GM18873 (cell line): ENCODE measurements around the gene DOK1.
"Not testable (repeated sequence)": the region's sequence is repeated elsewhere in the genome, so short reads cannot be mapped to it uniquely, and the experiment has no call there.

Source experiments
- ATAC-seq: cut with Tn5 transposase; IDR thresholded peaks from one replicate; pipeline ENCODE4 v1.9.1; 2021; ENCODE audit warnings: mild to moderate bottlenecking, moderate library complexity, moderate number of reproducible peaks; ENCODE audit not compliant: unreplicated experiment, low FRiP score

DOK1 gene

DNA sequence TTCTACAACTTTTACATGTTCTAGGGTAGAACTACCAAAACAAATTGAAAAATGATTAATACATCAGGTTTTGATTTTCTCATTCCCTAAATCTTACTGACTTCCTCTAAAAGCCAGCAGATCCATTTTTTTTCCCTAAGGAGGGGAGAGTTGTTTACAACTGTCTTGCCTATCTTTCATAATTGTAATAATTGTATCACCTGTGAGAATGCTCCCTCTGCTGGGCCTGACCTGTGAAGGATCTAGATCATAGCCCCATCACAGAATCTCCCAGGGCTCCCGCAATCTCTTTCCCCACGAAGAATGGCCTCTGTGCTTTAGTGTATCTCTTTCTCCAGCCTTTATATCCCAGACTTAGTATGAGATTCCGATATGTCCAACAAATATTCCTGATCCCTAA, 9.9 kb upstream of the DOK1 start:
- no peak for ATAC-seq

DNA sequence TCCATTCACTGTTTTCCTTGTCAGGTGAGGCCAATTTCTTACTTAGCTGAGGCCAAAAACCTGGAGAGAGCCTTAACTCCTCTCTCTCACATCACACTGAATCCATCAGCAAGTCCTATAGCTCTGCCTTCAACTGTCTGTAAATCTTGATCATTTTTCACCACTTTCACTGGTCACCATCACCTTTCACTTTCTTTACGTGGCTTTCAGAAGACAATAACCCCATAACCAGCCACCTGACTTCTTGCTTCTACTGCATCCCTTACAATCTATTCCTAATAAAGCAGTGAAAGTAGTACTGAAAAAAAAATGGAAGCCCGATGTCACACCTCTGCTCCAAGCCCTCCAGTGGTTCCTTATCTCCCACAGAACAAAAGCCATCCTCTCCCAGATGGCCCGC, 8.5 kb upstream of the DOK1 start:
- no peak for ATAC-seq

DNA sequence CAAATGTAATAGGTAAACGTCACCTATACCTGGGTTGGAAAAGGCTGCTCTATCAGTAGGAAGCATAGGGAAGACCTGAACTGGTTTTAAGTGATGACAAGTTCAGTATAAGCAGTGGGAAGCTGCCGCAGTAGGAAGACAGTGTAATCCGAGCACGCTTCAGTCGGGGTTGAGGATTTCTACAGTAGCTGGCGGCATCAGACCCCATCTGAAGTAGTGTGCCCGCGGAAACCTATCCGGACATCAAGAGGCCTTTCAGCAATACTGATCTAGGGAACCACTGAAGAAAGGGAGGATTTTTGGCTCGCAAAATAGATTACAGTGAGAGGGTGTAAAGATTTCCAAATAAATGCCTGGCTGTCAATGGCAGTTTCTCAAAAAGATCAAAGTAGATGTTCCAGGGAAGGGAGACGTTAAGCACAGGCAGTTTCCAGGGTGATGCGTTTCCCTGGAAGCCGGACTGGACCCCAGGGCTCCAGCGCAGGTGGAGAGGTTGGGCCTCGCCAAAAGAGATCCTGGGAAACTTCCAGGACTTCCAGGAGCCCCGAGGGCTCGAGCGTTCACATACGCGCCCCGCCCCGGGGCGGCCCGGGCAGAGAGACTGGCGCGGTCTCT, 6.1 kb upstream of the DOK1 start:
- ATAC-seq, result no peak

DNA sequence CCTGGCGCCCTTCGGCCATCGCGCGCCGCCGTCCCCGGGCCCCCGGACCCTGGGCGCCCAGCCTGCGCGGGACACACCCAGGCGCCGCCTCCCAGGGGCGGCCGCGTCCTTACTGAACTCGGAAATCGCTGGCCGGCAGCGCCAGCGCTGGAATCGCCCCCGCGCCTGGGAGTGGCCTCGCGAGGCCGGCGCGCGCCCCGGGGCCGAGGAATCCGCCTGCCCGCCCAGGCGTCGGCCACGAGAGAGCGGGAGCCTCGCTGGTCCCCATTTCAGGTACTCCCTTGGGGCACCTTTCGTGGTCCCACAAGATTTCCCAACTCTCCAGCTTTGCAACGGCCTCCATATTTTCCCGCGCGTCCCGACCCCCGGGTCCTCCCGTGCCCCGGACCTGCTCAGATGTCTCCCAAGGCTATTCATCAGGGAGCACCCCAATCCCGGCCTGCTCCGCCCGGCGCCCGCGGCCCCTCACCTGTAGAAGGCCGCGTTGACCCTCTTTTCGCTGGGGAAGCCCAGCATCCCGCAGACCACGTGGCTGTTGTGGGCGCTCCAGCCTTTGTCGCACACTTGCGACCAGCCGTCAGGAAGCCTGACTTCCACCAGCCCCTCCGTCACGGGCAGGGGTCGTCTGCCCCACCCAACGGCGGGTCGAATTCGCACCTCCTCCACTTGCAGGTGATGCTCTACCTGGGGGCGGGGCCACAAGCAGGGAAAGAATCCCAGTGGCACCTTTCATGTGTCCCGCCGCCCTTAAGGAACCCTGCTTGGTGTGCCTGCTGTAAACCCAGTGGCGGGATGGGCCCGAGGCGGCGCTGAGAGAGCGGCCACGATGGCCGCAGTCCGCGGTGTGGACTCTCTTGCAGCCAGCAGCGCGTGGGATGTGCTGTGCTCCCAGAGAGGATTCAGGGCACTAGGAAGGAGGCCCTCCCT, 5.4 kb upstream of the DOK1 start:
- no peak for ATAC-seq

DNA sequence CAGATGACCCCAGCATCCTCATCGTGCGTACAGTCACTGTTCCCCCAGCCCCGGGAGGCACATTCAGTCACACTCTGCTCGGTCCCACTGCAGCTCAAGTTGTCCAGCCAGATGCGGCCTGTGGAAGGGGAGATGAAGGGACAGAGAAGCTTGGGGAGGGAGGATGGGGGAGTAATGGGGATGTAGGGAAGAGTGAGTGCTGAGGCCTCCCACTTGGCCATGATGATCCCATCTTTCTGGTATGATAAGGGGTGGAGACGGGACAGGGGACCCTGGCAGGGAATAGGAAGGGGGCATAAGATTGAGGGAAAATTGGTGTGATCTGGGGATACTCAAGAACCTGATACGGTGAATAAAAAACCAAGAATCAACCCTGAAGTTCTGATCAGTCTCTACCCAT, 4.3 kb upstream of the DOK1 start:
- no peak for ATAC-seq

DNA sequence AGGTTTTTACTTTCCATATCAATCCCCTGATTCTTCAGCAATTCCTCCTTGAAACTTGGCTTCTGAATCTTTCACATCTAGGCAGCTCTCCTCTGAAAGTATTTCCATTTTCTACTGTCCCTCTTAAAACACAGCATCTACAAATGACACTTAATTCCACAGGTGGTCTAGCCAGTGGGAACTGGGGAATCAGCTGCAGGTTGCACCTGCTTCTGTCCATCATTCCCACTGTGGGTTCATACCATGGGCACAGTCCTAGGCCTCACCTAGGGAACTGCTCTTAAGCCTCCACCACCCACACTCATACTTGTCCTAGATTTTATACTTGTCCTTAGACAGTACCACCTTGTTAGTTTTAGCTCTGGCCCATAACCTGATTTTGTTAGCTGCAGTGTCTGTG, 3.0 kb upstream of the DOK1 start:
- ATAC-seq, result no peak

DNA sequence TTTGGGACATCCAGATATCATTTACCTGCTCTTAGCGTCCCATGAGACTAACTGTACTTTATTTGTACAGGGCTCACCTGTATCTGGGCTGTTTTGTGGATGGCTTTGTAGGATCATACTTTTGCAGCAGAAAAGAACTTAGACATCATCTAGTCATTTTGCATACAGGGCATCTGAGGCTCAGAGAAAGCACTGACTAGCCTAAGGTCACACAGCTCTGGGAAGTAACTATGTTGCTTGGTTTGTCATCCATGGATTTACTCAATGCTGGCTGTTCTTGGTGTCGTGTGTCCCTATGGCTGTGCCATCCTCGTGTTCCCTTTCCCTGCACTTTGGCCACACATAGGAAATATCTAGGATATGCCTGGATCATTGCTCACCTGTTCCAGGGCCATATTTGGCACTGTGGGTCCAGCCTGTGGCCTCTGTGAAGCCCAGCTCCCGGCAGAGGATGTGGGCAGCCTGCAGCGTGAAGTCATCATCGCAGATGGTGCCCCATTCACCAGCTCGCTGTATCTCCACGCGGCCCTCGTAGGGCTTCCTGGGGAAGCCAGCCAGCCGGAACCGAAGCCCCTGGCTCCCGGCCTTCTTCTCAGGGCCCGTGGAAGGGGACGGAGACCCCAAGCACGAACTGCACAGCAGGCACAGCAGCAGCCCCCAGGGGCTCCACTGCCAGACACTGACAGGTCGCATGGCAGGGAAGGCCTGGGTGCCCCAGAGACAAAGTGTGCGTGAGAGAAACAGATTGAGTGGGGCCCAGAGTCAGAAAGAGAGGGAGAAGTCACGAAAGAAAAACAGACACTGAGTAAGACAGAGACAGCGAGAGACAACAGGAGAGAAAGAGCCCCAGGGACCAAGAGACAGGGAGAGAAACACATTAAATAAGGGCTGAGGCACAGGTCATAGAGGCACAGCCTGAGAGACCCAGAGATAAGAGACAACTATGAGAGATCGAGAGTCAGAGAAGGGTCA, 2.3 kb upstream of the DOK1 start:
- ATAC-seq, result peak; percentile 27

DNA sequence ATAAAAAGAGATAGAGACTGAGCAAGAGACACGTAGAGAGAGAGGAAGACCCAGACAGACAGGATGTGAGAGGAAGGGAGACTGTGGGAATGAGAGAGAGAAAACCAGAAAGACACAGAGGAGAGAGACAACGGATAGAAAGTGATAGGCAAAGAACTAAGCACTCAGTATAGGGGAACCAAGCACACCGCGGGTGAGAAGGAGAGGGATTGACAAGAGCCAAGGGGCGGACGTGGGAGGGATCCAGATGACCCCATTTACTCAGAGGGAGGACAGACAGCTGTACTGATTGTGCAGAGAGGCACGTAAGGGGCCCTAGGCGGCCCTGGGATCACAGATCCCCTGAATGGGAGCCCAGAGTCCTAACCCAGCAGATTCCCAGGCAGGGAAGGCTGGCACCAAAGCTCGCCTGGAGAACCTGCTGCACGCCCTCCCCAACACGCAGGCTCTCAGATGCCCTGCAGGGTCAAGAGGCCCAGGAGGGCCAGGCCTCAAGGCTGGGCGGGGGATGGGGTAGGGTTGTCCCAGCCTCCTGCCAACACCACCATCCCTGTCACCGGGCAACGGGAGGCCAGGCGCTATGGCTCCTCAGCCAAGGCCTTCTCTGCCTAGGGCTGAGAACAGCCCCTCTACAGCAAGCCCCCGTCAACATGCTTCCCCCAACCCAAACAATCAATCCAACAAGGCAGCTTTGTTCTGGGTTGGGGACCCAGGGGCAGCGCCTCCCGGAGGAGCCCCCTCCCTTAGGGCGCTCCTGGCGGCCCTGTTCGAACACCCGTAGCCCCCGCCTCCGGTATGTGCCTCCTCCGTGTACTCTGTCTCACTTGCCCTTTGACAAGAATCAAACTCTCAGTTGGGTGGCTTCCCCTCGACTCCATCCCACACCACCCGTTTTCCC, 1.4 kb upstream of the DOK1 start:
- no peak for ATAC-seq

DNA sequence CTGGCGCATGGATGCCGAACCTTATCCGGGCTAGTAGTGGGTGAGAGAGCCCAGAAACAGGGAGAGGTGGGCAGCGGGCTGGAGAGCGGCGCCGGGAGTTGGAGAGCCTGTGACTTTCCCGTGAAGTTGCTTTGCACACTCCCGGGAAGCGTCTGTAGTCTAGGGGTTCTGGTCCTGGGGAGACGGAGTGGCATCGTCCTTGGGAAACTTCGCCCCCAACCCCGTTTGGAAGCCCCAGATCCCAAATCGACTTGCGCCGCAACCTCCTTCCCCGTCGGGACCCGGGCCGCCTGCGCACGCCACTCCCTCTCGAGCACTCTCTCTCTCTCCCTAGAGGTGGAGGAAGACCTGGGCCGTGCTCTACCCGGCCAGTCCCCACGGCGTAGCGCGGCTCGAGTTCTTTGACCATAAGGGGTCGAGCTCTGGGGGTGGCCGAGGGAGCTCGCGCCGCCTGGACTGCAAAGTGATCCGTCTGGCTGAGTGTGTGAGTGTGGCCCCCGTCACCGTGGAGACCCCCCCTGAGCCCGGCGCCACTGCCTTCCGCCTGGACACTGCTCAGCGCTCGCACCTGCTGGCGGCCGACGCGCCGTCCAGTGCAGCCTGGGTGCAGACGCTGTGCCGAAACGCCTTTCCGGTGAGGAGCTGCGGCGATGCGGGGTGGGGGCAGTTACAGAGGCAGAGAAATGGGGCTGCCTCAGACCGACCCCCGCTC, 456 bp downstream of the DOK1 start:
- peak; percentile 39 for ATAC-seq

DNA sequence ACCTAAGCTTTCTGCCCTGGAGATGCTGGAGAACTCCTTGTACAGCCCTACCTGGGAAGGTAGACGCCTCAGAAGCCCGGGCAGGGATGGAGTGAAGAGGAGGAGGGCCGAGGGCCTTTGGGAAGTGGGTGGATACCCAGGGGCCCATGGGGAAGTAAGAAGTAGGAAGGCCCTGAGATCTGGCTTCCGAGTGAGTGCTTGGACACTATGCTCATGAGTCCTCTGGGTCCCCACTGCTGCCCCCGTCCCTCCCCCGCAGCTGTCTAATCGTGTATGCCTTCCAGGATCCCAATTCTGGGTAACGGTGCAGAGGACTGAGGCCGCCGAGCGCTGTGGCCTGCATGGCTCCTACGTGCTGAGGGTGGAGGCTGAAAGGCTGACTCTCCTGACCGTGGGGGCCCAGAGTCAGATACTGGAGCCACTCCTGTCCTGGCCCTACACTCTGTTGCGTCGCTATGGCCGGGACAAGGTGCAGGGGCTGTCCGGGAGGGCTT, 1.1 kb downstream of the DOK1 start:
- ATAC-seq, result no peak

DNA sequence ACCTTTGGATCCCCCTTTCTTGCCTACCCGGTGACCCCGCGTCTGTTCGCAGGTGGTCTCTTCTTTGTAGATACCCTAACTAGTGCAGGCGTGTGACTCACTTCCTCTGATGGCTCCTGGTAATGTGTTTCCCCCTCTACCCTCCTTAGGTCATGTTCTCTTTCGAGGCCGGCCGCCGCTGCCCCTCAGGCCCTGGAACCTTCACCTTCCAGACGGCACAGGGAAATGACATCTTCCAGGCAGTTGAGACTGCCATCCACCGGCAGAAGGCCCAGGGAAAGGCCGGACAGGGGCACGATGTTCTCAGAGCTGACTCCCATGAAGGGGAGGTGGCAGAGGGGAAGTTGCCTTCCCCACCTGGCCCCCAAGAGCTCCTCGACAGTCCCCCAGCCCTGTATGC, 1.6 kb downstream of the DOK1 start:
- no peak for ATAC-seq

DNA sequence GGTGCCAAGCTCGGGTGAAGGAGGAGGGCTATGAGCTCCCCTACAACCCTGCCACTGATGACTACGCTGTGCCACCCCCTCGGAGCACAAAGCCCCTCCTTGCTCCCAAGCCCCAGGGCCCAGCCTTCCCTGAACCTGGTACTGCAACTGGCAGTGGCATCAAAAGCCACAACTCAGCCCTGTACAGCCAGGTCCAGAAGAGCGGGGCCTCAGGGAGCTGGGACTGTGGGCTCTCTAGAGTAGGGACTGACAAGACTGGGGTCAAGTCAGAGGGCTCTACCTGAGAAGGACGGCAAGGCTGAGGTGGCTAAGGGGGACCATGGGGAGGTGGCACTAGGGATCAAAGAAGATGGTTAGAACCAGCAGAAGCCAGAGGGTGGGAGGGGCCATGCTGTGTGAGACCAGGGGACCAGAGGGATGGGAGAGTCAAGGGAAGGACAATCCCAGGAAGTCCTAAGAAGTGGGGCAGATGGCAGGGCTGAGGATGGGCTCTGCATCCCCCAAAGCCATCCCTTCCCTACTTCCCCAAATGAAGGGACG, 2.4 kb downstream of the DOK1 start:
- ATAC-seq, result no peak

DNA sequence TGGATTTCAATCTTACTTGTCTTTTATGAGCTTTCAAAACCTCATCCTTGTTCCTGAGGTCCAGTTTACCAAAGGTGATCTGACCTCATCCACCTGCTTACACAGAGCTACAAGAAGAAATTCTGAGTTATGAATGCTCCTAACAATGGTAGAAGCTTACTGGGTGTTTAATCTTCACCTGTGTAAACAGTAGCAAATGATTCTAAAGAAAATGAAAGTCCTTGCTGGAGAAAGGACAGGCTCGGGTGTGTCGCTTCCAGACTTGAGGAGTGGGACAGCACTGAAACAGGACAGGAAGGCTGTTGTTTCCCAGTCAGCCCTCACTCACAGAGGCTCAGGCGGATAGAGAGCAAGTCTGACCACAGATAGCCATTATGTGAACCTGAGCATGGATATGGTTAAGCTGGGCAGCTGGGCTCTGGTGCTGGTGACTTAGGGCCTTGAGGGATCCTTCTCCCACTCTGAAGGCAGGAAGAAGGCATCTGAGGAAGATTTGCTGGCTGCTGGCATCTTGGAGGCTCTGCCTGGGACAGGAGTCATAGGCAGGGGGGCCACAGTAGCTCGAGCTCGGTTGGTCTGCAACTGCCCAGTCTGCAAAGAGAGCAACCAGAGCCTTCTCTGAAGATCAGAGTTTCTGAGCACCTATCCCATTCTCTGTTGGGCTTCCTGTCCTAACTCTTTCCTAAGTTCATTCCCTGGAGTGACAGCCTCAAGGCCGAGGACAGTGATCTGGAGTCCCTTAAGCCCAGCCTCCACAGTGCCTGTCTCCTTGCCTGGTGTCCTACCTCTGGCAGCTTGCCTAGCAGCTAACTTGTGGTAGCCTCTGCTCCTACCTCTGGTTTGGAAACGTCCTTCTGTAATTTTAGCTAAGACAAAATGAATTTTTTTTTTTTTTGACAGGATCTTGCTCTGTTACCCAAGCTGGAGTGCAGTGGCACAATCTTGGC, 4.0 kb downstream of the DOK1 start:
- ATAC-seq, result no peak

DNA sequence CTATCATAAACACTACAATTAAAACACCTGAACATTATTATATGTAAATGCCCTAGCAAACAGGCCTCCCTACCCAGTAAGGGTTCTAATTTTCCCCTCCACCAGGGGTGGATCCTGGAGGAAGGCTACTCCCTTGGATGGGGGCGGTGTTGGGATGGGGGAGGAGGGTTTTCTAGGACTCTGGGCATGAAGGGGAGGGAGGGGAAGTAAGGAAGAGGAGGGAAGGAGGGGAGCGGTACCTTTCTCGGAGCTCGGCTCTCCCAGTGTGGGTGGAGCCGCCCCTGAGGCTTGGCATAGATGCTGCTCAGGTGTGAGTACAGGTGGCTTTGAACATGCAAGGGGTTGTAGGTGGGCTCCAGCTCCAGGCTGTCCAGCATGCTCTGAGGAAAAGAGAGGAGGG, 5.4 kb downstream of the DOK1 start:
- ATAC-seq, result no peak

DNA sequence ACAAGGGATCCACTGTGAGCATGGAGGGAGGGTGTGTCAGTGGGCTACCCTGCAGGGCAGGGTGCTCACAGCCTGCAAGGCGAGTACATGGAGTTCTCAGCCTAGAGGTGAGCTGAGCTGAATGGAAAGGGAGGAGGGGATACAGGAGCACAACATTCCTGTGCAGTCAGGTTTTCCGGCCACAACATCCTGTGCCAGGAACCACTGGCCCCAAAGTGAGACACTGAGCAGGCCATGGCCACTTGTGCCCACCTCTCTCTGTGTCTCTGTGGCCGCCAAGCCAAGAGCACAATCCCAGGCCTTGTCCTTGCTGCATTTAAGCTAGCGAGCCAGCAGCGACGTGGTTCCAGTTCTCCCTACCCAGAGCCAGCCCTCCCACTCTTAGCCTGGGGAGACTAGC, 6.1 kb downstream of the DOK1 start:
- ATAC-seq, result no peak

DNA sequence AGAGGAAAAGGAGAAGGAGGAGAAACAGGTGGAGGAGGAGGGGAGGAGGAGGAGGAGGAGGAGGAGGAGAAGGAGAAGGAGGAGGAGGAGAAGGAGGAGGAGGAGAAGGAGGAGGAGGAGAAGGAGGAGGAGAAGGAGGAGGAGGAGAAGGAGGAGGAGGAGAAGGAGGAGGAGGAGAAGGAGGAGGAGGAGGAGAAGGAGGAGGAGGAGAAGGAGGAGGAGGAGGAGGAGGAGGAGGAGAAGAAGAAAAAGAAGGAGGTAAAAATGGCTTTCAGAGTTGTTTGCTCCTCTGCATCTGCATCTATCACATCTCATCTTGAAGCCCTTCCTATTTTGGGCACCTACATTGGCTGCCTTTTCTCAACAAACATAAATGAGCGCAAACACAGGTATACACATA, 6.5 kb downstream of the DOK1 start:
- ATAC-seq, result not testable (repeated sequence)

DNA sequence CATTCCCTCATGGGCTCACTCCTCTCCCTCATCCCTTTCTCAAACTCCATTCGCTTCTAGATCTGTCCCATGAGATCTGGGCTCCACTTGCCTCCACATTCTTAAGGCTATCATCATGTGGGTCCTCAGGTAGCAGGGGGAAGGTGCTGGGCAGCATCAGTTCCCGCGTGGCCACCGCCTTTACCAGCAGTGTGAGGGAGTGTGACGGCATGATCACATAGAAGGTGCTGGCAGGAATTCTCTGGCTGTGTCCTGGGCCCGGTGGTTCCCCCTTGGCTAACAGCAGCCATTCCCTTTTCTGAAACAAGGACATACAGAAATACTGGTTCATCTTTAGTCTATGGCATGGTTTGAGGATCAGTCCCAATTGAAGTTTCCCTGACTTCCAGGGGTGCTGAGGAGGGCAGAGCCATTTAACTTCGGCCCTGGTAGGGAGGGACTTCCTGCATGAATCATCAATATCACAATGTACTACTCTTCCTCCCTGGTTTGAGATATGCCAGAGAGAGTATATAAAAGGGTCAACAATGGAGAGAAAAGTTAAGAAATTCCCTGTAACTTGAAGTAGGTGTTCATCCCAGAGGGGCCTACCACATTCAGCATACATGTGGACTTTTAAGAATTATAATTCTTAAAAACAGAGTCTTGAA, 7.7 kb downstream of the DOK1 start:
- no peak for ATAC-seq
